Endometrial microvascular endothelial cells (primary cell): ENCODE data around the gene NR5A2. TPM values are rescaled to one million over a fixed set of nuclear protein-coding genes. Genes with fewer than 3 reads are reported as not detected.

Source experiments
- in situ Hi-C: cut with HindIII; loops from 2 replicates; pipeline ENCODE4 v1.10.0; 2017; ENCODE audit warnings: low sequenced_read_pairs, low pct_unique_long_range_greater_than_20kb; ENCODE audit errors: inconsistent ontology term
- total RNA-seq: library from RNA; depleted of rRNA; stranded (reverse); fragments of >200 nt; gene quantifications from one replicate; pipeline ENCODE4 v1.2.3, GENCODE V29; 2015; ENCODE audit errors: inconsistent ontology term

NR5A2 gene
- total RNA-seq, 1 donor from 2014 or later = 43.4 TPM

- in situ Hi-C loops = no loop called here
Measured at GRCh38 chr1:200049810-200050209, 22.3 kb downstream of the NR5A2 start.

GRCh38 chr1:200051620-200052019 lies 24.1 kb downstream of the NR5A2 start:
- in situ Hi-C loops = no loop called here

- in situ Hi-C loops = no loop called here
Measured at GRCh38 chr1:200053091-200053490, 25.6 kb downstream of the NR5A2 start.

- in situ Hi-C loops = no loop called here
Measured at GRCh38 chr1:200053646-200054045, 26.1 kb downstream of the NR5A2 start.

GRCh38 chr1:200058341-200058740 lies 30.8 kb downstream of the NR5A2 start:
- in situ Hi-C loops = no loop called here

- in situ Hi-C loops = no loop called here
Measured at GRCh38 chr1:200062143-200062542, 34.6 kb downstream of the NR5A2 start.

- in situ Hi-C loops = no loop called here
Measured at GRCh38 chr1:200072636-200073285, 45.3 kb downstream of the NR5A2 start.

GRCh38 chr1:200073286-200073637 lies 45.8 kb downstream of the NR5A2 start:
- in situ Hi-C loops = no loop called here

GRCh38 chr1:200075522-200075921 lies 48.0 kb downstream of the NR5A2 start:
- in situ Hi-C loops = no loop called here

- in situ Hi-C loops = no loop called here
Measured at GRCh38 chr1:200075938-200076546, 48.5 kb downstream of the NR5A2 start.

- in situ Hi-C loops = no loop called here
Measured at GRCh38 chr1:200079232-200079940, 51.9 kb downstream of the NR5A2 start.

GRCh38 chr1:200081151-200081968 lies 53.9 kb downstream of the NR5A2 start:
- in situ Hi-C loops = no loop called here

- in situ Hi-C loops = no loop called here
Measured at GRCh38 chr1:200081969-200082245, 54.4 kb downstream of the NR5A2 start.

GRCh38 chr1:200082329-200082728 lies 54.8 kb downstream of the NR5A2 start:
- in situ Hi-C loops = no loop called here

GRCh38 chr1:200090252-200091159 lies 63.0 kb downstream of the NR5A2 start:
- in situ Hi-C loops = no loop called here

GRCh38 chr1:200095057-200095577 lies 67.6 kb downstream of the NR5A2 start:
- in situ Hi-C loops = no loop called here

- in situ Hi-C loops = no loop called here
Measured at GRCh38 chr1:200096774-200097173, 69.3 kb downstream of the NR5A2 start.

- in situ Hi-C loops = no loop called here
Measured at GRCh38 chr1:200099040-200099439, 71.5 kb downstream of the NR5A2 start.
